ENCODE results near the gene YES1. TPM values are rescaled to one million over a fixed set of nuclear protein-coding genes. Genes with fewer than 3 reads are reported as not detected.

The YES1 gene
- total RNA-seq, 4 donors from 2014 or later, result 75.2 to 149 (median 108) TPM

GRCh38 chr18:679516-679915, 132.5 kb downstream of the YES1 start:
- no peak for DNase-seq (ENCODE audit: low spot score)
- no peak for TF ChIP-seq CTCF (IDR thresholded peaks at IDR 0.05)
- no peak for ATAC-seq (ENCODE audit: low FRiP score)

GRCh38 chr18:678482-679182, 133.4 kb downstream of the YES1 start:
- ATAC-seq (ENCODE audit: low FRiP score), result no peak
- no peak for TF ChIP-seq CTCF (IDR thresholded peaks at IDR 0.05)
- DNase-seq (ENCODE audit: low spot score), result no peak

- no peak for TF ChIP-seq CTCF (IDR thresholded peaks at IDR 0.05)
- DNase-seq (ENCODE audit: low spot score) (no peak), ATAC-seq (ENCODE audit: low FRiP score) (no peak)
Observed at GRCh38 chr18:677951-678381, 134.1 kb downstream of the YES1 start.

GRCh38 chr18:677145-677544, 134.9 kb downstream of the YES1 start:
- DNase-seq (ENCODE audit: low spot score), result no peak
- no peak for TF ChIP-seq CTCF (IDR thresholded peaks at IDR 0.05)
- no peak for ATAC-seq (ENCODE audit: low FRiP score)

- TF ChIP-seq CTCF (IDR thresholded peaks at IDR 0.05), result no peak
- ATAC-seq (ENCODE audit: low FRiP score), result no peak
Observed at GRCh38 chr18:676736-677135, 135.3 kb downstream of the YES1 start.

GRCh38 chr18:676069-676468, 136.0 kb downstream of the YES1 start:
- DNase-seq (ENCODE audit: low spot score) (no peak), ATAC-seq (ENCODE audit: low FRiP score) (no peak)
- TF ChIP-seq CTCF (IDR thresholded peaks at IDR 0.05), result no peak

More at GRCh38 chr18:676736-677135, 135.3 kb downstream of the YES1 start:
- no peak for DNase-seq (ENCODE audit: low spot score)

- ATAC-seq (ENCODE audit: low FRiP score) (no peak), DNase-seq (ENCODE audit: low spot score) (no peak)
- no peak for TF ChIP-seq CTCF (IDR thresholded peaks at IDR 0.05)
Observed at GRCh38 chr18:675307-675706, 136.7 kb downstream of the YES1 start.

Measured in omental fat pad (tissue), 4 donors.